GM13976 (cell line): ENCODE measurements around the gene BRMS1.

Source experiments
- DNase-seq: peaks from one replicate; pipeline ENCODE4 v3.0.0; 2012; ENCODE audit warnings: low spot score
- in situ Hi-C: fragments of 300-500 bp; cut with MboI; formaldehyde crosslinking; loops from one replicate; pipeline ENCODE4 v1.12.0; 2022; ENCODE audit warnings: low sequenced_read_pairs, mixed read lengths, inconsistent platforms; ENCODE audit not compliant: unreplicated experiment
- TF ChIP-seq, protein P1 (sequence below): IDR thresholded peaks from 2 replicates; pipeline ENCODE4 v1.5.1; 2012; ENCODE audit warnings: borderline replicate concordance, mild to moderate bottlenecking; ENCODE audit not compliant: insufficient read depth; ENCODE audit errors: extremely low read depth, missing control alignments, control extremely low read depth

Gene BRMS1

DNA sequence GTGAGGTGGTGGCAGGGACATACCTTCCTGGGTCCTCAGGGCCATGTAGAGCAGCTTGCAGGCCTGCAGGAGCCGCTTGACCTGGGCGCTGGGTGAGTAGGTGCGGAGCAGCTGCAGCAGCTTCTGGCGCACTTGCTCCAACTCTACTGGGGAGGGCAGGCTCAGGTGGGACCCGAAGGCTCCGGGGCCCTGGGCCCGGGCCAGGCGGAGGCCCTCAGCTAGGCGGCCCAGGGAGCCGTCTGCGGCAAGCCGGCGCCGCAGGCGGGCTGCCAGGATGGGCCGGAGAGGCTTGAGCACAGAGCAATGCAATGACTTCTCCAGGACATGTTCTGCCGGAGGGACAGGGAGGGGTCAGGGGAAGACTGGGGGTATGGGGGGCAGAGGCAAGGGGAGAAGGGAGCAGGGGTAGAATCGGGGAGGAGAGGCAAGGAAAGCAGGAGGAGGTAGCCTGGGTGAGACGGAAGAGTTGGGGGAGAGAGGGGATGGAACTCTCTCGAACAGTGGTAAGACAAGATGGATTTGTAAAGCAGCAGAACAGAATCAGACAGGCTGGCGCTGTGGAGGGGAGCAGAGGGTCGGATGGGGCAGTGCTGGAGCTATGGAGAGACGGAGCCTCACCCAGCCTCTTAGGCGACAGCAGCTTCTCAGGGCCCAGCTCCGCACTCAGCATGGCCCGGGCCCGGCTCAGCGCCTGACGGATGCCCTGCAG, 10.9 kb downstream of the BRMS1 start:
- in situ Hi-C loops, result no loop called here
- TF ChIP-seq, protein P1, sequence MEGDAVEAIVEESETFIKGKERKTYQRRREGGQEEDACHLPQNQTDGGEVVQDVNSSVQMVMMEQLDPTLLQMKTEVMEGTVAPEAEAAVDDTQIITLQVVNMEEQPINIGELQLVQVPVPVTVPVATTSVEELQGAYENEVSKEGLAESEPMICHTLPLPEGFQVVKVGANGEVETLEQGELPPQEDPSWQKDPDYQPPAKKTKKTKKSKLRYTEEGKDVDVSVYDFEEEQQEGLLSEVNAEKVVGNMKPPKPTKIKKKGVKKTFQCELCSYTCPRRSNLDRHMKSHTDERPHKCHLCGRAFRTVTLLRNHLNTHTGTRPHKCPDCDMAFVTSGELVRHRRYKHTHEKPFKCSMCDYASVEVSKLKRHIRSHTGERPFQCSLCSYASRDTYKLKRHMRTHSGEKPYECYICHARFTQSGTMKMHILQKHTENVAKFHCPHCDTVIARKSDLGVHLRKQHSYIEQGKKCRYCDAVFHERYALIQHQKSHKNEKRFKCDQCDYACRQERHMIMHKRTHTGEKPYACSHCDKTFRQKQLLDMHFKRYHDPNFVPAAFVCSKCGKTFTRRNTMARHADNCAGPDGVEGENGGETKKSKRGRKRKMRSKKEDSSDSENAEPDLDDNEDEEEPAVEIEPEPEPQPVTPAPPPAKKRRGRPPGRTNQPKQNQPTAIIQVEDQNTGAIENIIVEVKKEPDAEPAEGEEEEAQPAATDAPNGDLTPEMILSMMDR, result no peak
- no peak for DNase-seq

DNA sequence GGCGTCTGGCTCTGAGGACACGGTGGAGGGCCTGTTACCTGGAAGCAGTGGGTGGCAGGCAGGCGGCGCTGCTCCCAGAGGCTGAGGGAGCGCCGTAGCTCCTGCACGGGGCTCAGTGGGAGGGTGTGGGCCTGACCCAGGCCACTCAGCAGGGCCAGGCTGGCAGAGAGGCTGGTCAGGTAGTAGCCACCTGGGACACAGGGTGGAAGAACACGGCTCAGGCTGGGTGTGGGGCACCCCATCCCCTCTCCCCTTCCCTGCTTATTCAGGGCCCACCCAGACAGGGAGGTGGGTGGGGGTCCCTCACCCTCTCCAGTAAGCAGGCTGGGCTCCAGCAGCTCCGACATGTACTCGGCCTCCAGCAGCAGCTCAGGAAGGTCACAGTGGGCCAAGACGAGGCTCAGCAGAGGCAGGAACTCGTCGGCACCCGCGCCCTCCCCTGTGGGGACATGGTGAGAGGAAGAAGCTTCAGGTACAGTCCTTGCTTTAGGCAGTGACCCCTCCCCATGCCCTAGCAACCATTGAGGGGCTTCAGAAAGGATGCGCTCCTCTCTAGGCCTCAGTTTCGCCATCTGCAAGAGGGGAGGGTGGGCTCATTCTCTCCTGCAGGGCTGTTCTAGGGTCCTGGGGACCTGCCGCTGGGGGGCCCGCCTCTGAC, 11.6 kb downstream of the BRMS1 start:
- no peak for DNase-seq
- TF ChIP-seq, protein P1, result no peak
- in situ Hi-C loops, result no loop called here

- in situ Hi-C loops, result no loop called here
- DNase-seq, result no peak
- TF ChIP-seq, protein P1, result no peak
Observed at GRCh38 chr11:66332371-66333219, 12.3 kb downstream of the BRMS1 start.

DNA sequence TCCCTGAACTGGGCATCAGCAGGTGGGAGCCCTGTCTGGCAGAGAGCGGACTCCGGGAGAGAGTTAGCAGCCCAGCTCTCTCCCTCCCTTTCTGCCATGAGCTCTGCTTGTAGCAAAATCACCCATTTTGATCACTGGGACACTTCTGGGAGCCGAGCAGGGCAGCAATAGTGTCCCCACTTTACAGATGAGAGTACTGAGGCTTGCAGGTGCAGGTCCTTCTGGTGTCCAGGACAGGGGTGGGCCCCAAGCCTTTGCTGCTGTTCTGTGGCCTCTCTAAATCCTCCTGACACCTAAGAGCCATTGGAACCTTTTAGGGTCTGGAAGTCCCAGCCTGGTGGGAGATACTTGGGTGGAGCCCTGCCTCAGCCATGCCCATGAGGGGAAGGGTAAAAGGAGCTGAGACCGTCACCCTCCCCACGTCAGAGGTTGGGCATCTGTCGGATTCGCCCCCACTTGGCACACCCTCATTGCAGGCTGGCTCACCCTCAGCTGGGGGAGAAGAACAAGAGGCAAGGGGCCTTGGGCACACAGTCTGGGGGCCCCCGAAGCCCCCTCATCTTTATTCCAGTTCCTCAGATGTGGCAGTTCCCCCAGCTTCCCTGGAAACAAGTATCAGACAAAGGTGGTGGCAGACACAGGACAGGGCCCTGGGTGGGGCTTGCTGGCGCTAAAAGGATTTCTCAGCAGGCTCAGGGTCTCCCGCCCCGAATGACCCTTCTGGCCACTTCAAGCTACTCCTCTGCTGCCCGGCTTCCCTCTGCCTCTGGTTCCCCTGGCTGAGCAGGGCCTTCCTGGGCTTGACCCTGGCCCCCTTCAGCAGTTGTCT, 13.1 kb downstream of the BRMS1 start:
- TF ChIP-seq, protein P1, result no peak
- no peak for DNase-seq
- in situ Hi-C loops, result no loop called here

GRCh38 chr11:66330931-66331330, 14.0 kb downstream of the BRMS1 start:
- in situ Hi-C loops, result no loop called here
- no peak for DNase-seq
- TF ChIP-seq, protein P1, result no peak

DNA sequence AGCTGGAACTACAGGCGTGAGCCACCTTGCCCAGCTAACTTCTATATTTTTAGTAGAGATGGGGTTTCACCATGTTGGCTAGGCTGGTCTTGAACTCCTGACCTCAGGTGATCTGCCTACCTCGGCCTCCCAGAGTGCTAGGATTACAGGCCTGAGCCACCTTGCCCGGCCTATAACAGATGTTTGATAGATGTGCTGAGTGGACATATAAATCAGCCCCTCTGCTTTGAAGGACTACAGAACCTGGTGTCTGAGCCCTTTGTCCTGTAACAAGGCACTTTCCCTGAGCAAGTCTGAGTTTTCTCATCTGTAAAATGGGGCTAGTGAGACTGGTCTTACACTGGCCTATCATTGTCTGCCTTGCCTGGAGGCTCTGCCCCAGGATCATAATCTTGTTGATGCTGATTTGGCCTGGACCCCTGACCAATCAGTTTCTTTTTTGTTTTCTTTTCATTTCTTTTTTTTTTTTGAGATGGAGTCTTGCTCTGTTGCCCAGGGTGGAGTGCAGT, 15.7 kb downstream of the BRMS1 start:
- in situ Hi-C loops, result no loop called here
- TF ChIP-seq, protein P1, result no peak
- no peak for DNase-seq
